Activated CD8-positive, alpha-beta memory T cell treated with anti-CD3 and anti-CD28 coated beads for 1 hour (primary cell): Measurements from ENCODE around the gene SFMBT2.
"Not testable (repeated sequence)": the region's sequence is repeated elsewhere in the genome, so short reads cannot be mapped to it uniquely, and the experiment has no call there.

Source experiments
- DNase-seq, 2 donors: peaks; one replicate each; pipeline ENCODE4 v3.0.0-alpha.2; 2020; ENCODE audit warnings: low read depth in 1 of 2; ENCODE audit errors: extremely low read depth in 1 of 2

SFMBT2 gene

GRCh38 chr10:7239312-7239985, 171.4 kb downstream of the SFMBT2 start:
- DNase-seq: no peak

- no peak for DNase-seq
Measured at GRCh38 chr10:7235376-7235775, 175.5 kb downstream of the SFMBT2 start.

GRCh38 chr10:7234109-7234508, 176.7 kb downstream of the SFMBT2 start:
- DNase-seq: no peak

GRCh38 chr10:7233259-7233991, 177.4 kb downstream of the SFMBT2 start:
- no peak for DNase-seq

- no peak for DNase-seq
Measured at GRCh38 chr10:7231509-7232414, 179.1 kb downstream of the SFMBT2 start.

- no peak for DNase-seq
Measured at GRCh38 chr10:7230951-7231350, 179.9 kb downstream of the SFMBT2 start.

GRCh38 chr10:7230036-7230435, 180.8 kb downstream of the SFMBT2 start:
- no peak for DNase-seq

DNA sequence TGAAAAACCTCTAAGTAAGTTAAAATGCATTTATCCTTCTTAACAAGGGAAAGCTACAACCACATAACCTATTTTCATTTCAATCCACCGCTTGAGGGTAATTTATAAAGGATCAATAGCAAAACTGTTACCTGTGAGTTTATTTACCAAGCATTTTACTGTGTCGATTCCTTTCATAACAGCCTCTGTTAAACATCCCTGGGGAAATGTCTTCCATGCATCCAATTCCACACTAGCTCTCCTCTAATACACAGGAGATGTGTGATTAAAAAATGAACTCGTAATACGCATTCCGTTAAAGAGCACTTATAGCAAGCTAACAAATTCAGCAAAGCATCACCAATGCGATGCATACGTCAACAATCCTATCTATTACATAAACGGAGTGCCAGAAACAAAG, 185.7 kb downstream of the SFMBT2 start:
- DNase-seq: no peak

GRCh38 chr10:7218968-7219367, 191.9 kb downstream of the SFMBT2 start:
- DNase-seq: no peak

- not testable (repeated sequence) for DNase-seq
Measured at GRCh38 chr10:7212696-7213095, 198.1 kb downstream of the SFMBT2 start.

GRCh38 chr10:7211857-7212577, 198.8 kb downstream of the SFMBT2 start:
- DNase-seq: no peak

GRCh38 chr10:7210516-7210915, 200.3 kb downstream of the SFMBT2 start:
- no peak for DNase-seq

GRCh38 chr10:7209458-7209857, 201.4 kb downstream of the SFMBT2 start:
- no peak for DNase-seq

GRCh38 chr10:7206412-7207100, 204.3 kb downstream of the SFMBT2 start:
- no peak for DNase-seq

- DNase-seq: no peak
Measured at GRCh38 chr10:7205656-7206055, 205.2 kb downstream of the SFMBT2 start.

DNA sequence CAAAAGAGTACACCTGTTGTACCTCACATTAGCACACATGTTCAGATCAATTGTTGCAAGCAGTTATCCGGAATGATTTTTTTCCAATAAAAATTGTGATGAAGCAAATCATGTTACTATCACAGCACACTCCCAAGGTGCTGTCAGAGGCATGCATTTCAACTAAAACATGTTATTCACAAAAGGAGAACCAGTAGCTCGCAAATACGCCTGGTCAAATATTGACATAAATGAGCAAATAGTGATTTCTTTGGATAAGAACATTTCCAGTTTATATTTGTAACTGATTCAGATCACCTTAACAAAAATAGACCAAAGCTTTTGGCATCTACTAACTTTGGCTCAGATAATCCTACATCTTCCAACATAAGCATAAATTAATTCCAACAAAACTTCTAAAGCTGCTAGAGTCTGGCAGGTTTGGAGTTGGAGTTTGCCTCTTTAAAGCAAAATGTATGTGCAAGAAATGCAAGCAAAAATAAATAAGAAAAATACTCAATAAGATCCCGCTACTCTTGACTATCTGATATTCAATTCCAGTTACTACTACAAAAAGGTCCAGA, 208.0 kb downstream of the SFMBT2 start:
- no peak for DNase-seq

- no peak for DNase-seq
Measured at GRCh38 chr10:7199152-7199760, 211.6 kb downstream of the SFMBT2 start.

GRCh38 chr10:7196284-7196683, 214.6 kb downstream of the SFMBT2 start:
- DNase-seq: no peak

DNA sequence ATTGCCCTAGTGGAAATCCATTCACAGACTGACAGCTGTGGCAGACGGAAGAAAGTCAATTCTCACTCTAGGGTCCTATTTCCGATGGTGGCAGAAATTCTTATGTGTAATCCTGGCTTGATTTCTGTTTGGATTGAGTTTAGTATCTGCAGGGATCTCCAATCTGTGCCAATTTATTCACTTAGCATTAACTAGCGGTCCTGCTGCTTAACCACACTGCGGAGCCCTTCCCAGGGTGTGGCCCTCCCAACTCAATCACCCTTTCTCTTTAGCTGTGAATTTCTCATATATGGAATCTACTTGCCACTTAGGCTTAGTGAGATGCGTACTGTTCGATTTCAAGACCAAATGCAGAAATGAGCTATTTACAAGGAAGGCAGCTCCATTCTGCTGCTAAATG, 215.7 kb downstream of the SFMBT2 start:
- DNase-seq: no peak

DNA sequence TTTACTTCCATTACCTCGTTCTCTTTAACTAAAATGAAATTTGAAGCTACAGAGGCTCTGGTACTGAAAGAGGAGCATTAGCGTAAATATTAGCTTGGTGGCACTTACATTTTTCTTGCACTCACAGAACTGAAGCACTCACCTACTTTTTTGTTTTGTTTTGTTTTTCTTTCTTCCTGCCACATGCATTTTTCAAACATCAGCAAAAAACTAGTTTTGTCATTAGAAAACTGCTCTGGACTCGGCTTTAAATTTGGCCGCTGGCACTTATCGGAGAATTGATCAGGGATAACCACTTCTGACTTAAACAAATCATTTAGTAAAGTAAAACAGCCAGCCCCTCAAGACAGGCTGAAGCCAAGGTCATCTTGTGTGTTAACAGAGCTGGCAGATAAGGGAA, 216.3 kb downstream of the SFMBT2 start:
- no peak for DNase-seq
